Limb (tissue), 2 donors: Measurements from ENCODE around the gene FAM107A.
A peak's percentile ranks its signal among the peaks of the same experiment; 100 is the strongest.

Experiments used
- DNase-seq, 2 donors: peaks; one replicate each; pipeline ENCODE4 v3.0.0-alpha.2; 2016; ENCODE audit errors: extremely low spot score in 2 of 2

The FAM107A gene

GRCh38 chr3:58591517-58592510 lies 14.6 kb upstream of the FAM107A start:
- DNase-seq = no peak

- DNase-seq = peak in 1 of 2 donors; percentile 71
Measured at GRCh38 chr3:58588030-58588614, 10.9 kb upstream of the FAM107A start.

- no peak for DNase-seq
Measured at GRCh38 chr3:58586776-58587192, 9.6 kb upstream of the FAM107A start.

GRCh38 chr3:58585994-58586393 lies 8.8 kb upstream of the FAM107A start:
- DNase-seq = no peak

GRCh38 chr3:58585005-58585786 lies 8.0 kb upstream of the FAM107A start:
- DNase-seq = peak; percentile 67 to 83

GRCh38 chr3:58584690-58585004 lies 7.5 kb upstream of the FAM107A start:
- DNase-seq = no peak

GRCh38 chr3:58581328-58582091 lies 4.3 kb upstream of the FAM107A start:
- peak; percentile 58 to 65 for DNase-seq

- DNase-seq = no peak
Measured at GRCh38 chr3:58580826-58581327, 3.7 kb upstream of the FAM107A start.

GRCh38 chr3:58578873-58579272 lies 1.7 kb upstream of the FAM107A start:
- DNase-seq = no peak

GRCh38 chr3:58576716-58577115 lies 475 bp downstream of the FAM107A start:
- DNase-seq = no peak

GRCh38 chr3:58575971-58576652 lies 1.1 kb downstream of the FAM107A start:
- no peak for DNase-seq

- DNase-seq = no peak
Measured at GRCh38 chr3:58574682-58575081, 2.5 kb downstream of the FAM107A start.

GRCh38 chr3:58574106-58574505 lies 3.1 kb downstream of the FAM107A start:
- DNase-seq = no peak

GRCh38 chr3:58573640-58574039 lies 3.6 kb downstream of the FAM107A start:
- DNase-seq = no peak

- no peak for DNase-seq
Measured at GRCh38 chr3:58572634-58573230, 4.5 kb downstream of the FAM107A start.

GRCh38 chr3:58572013-58572633 lies 5.1 kb downstream of the FAM107A start:
- DNase-seq = no peak

GRCh38 chr3:58570851-58571250 lies 6.3 kb downstream of the FAM107A start:
- DNase-seq = peak in 1 of 2 donors; percentile 4

GRCh38 chr3:58569287-58570001 lies 7.7 kb downstream of the FAM107A start:
- DNase-seq = no peak
